HG03457 (cell line): ENCODE data around the gene CRACR2B.

Experiments
- ATAC-seq: cut with Tn5 transposase; IDR thresholded peaks from one replicate; pipeline ENCODE4 v1.9.1; 2021; ENCODE audit warnings: moderate number of reproducible peaks; ENCODE audit not compliant: unreplicated experiment

The CRACR2B gene

DNA sequence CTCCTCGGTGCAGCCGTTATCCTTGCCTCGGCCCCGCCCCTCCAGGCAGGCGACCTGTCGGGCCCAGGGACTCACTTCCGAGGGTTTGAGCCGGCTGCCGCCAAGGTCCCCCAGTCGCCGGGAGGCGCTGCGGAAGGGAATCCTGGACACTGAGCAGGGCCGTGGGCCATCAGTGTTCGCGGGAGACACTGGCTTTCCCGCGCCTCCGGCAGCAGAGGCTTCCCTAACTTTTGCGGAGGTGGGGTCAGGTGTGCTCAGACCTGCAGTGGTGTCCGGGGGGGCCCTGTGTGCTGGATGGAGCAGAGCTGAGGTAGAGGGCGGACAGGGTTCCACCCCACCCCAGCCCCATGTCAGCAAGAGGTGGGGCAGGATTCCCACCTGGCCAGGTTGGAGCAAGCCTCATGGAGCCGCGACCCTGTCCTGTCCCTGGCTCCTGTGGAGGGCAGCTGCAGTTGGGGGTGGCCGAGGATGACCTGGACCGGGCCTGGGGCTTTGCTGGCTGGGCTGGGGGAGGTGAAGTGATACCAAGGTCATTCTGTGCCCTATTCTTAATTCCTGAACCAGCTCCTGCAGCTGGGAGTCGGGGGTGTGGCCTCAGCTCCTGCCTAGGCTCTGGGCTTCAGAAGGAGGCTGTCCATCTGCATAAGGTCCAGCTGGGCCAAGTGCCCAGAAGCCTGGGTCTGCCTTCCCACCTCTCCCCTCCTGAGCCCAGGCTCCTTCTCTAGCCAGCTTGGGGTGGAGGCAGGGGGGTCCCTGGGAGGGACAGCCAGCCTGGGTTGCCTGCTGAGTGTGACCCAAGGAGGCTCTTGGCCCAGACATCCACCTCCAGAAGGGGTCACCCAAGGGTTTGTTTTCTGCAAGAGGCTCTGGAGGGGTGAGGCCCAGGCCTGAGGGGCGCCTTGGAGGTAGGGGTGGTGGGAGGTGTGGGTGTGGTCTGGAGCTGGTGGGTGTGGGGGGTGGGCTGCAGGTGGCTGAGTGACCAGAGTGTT is 23.4 kb downstream of the CRACR2B start:
- no peak for ATAC-seq

DNA sequence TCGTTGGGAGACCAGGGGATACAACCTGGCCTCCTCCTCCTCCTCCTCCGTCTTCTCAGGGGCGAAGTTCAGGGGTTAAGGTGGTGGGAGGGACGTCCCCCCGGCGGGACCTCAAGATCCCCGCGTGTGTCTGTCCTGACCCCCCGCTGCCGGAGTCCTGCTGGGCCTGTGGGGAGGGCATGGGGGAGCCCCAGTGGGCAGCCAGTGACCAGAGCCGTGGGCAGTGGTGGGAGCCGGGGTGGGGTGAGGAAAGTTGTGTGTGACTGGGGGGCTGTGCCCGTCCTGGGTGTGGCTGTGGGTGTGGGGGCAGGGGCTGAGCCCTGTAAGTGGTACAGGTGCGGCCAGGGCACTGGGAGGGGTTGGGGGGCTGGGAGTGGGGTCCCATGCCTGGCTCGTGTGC is 25.0 kb downstream of the CRACR2B start:
- no peak for ATAC-seq

DNA sequence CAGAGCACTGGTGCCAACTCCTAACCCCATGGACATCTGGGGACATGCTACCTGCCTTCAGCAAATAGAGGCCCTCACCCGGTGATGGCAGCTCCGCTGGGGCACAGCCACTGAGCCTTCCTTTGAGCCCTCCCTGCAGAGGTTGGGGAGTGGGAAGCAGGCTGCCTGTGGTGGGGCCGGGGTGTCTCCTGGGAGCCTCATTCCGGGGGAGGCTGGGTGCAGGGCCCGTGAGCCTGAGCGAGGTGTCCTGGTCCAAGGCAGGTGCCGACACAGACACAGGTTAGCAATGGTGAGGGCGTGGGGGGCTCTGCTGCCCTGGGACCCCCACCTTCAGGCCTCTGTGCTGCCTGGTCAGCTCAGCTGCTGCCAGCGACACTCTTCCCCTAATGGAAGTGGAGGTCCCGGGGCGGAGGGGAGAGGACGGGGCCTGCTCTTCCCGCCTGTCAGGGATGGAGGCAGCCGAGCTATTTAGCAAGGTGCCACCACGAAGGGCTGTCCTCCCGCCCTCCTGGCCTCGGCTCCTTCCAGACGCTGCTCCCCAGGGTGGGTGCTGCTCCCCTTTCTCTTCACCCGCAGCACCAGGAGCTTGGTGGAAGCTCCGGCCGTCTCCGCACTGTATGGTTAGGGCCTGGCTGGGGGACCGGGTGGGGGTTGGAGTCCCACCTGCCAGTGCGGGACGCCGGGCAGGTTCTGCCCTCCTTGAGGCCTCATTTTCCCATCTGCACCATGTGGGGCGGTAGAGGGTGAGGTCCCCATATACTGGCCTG is 26.1 kb downstream of the CRACR2B start:
- no peak for ATAC-seq

DNA sequence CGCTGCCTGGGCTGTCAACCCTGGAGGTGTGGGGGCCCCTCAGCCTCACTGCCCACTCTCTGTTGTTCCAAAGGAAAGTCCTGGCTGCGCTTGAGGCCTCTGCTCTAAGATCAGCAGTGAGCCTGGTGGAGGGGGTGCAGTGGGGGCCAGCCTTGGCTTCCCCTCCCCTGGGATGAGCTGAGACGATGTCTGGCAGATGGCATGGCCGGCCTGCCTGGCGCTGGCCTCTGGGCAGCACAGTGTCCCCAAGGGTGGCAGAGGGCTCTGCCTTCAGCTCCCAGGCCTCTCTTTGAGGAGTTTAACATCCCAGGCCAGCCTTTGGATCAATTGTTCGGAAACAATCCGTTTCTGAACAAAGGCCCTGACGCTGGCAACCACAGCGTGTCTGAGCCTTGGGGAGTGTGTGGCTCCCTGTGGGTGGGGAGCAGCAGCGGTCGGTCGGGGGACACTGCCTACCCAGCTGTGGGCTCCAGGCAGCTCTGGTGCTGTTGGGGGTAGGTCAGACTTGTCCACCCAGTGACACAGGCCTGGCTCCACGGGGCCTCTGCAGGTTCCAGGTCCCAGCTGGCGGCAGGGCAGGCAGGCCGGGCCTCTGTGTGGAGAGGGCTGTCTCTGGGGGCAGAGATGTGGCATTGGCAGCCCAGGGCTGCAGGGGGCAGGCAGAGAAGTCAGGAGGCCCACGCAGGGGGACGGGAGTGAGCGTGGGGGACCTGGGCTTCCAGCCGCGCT is 27.0 kb downstream of the CRACR2B start:
- ATAC-seq = no peak

DNA sequence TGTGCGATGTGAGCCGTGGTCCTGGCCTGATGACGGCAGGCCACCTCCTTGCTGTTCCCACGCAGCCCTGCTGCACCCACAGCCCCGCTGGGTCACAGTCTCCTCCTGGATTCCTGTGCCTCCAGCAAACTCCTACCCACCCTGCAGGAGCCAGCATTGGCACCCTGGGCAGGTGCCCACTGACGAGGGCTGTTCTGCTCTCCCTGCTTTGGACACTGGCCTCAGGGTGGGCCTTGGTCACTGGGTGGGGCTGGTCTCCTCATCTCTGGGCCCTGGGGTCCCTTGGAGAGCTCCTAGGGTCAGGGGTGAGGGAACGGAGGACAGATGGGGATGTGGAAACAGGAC is 27.6 kb downstream of the CRACR2B start:
- ATAC-seq = no peak

DNA sequence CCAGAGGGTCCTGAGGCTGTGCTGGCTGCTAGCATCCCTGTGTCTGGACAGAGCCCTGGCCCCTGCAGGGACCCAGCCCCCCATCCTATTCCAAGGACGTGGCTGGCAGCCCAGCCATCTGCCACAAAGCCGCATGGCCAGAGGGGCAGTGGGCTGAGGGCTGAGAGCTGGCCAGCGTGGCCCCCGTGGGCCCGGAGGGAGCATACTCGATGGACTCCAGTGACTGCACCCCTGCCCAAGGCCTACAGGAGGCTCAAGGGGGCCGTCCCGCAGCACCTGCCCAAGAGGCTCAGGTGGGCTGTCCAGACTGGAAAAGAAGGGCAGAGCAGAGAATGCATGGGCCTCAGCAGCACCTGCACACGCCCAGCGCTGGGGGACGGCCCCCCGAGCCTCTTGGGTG is 28.1 kb downstream of the CRACR2B start:
- ATAC-seq = no peak

DNA sequence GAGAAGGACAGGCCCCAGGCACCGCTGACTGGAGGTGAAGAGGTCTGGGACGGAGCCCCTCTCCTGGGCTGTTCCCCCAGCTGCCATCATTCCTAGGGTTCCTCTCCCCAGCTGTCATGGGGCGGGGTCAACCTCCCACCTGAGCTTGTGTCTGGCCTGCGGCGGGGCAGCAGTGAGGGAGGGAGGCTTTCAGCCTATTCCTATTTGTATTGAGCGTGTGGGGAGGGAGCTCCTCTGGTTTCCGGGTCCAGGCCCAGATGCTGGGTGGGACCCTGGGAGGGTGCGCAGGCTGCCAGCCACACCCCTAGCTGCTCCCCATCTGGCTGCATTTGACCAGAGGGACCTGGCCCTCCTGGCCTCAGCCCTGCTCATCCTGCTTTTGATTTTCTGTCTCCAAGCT is 28.7 kb downstream of the CRACR2B start:
- no peak for ATAC-seq

DNA sequence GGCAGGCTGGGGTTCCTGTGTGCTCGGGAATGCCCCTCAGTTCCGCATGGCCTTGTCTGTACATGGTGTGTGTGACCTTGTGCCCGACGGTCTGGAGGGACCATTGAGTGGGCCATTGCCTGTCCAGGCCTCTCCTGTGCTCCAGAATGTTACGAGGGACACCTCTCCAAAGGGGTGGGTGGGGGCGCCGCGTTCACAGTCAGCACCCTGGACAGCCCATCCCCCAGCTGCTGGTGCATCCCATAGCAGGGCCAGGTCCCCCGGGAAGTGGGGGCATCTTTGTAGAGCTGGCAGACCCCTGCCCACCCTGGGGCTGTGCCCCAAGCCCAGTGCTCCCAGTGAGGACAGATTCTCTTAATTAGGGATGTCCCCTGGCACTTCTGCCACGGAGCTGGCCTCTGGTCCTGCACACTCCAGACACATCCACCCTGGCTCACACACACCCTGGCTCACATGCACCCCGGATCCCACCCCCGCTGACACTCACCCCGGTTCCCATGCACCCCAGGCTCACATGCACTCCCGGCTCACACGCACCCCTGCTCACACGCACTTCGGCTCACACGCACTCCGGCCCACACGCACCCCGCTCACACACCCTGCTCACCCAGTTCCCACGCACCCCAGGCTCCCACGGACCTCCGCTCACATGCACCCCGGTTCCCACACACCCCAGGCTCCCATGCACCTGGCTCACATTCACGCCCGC is 30.5 kb downstream of the CRACR2B start:
- no peak for ATAC-seq

DNA sequence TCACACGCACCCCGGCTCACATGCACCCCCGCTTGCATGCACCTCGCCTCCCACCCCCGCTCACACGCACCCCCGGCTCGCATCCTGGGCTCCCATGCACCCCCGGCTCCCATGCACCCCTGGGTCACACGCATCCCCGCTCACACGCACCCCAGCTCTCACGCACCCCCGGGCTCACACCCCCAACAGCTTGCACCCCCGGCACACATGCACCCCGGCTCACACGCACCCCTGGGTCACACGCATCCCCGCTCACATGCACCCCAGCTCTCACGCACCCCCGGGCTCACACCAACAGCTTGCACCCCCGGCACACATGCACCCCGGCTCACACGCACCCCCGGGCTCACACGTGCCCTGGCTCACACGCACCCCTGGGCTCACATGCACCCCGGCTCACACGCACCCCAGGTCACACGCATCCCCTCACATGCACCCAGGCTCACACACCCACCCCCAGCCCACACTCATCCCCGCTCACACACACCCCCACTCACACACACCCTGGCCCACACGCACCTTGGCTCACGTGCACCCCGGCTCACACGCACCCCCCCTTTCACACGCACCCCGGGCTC is 31.1 kb downstream of the CRACR2B start:
- ATAC-seq = no peak

DNA sequence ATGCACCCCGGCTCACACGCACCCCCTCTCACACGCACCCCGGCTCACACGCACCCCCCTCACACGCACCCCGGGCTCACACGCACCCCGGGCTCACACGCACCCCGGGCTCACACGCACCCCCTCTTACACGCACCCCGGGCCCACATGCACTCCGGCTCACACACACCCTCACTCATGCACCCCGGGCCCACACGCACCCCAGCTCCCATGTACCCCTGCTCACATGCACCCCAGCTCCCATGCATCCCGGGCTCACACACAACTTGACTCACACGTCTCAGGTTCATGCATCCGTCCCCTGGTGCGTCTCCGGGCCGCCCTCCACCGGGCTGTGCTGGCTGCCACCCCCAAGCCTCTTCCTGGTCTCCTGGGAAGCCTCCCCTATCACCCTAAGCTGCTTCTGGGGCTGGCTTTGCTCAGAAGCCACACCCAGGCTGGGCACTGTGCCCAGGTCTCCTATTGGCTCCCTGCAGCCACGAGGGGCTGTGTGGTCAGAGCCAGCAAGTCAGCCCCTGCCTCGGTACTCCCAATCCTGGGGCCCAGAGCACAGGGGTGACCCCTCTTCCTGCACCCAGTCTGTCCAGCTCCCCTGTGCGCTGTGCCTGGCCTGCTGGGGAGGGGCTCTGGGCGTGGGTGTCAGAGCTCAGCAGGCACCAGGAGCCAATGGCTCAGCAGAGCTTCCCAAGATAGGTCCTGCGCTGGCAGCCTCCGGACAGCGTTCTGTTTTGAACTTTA is 31.8 kb downstream of the CRACR2B start:
- ATAC-seq = no peak

DNA sequence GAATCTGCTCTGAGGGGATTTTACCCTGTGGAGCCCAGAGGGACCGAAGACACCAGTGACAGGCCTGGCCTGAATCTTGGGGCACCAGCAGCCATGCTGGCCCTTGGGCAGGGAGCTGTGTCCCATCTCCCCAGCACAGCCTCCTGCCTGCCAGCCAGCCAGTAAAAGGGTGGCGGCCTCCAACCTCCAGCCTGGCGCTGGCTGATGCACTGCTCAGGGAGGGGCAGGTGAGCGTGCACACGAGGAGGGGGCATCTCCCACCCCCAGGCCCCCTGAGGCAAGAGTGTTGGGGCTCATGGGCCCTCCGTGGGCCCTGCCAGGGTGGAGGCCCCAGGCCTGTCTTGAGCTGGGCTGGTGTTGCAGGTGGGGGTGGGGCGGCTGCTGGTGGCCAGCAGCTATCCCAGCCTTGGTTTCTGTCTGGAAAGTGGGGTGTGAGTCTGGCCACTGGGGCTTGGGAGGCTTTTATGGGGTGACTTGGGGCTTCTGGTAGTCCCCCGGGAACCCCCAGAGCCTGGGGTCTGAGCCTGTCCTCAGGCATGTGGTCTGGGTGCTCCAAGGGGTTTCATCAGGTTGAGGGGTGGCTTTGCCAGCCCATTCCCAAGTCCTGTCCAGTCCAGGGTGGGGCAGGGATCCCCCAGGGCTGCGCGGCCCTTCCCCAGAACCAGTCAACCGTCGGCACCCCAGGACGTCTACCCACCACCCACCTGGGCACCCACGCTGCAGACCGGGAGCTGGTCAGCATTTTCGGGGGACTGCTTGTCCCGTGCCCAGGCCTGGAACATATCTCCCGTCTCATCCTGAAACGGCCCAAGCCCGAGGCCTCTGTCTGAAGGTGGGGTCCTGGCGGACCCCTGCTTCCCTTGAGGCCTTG is 32.8 kb downstream of the CRACR2B start:
- ATAC-seq = no peak

DNA sequence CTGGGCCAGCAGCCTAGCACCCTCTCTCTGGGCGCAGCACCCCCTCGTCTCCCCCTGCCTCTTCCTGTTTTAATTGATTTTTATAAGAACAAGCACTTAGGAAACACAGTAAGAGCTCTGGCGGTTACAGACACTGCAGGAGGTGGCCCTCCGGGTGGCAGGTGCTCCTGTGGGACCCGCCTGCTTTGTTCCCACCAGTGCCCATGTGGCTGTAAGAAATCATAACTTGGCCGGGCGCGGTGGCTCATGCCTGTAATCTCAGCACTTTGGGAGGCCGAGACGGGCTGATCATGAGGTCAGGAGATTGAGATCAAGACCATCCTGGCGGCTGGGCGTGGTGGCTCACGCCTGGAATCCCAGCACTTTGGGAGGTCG is 33.4 kb downstream of the CRACR2B start:
- no peak for ATAC-seq

DNA sequence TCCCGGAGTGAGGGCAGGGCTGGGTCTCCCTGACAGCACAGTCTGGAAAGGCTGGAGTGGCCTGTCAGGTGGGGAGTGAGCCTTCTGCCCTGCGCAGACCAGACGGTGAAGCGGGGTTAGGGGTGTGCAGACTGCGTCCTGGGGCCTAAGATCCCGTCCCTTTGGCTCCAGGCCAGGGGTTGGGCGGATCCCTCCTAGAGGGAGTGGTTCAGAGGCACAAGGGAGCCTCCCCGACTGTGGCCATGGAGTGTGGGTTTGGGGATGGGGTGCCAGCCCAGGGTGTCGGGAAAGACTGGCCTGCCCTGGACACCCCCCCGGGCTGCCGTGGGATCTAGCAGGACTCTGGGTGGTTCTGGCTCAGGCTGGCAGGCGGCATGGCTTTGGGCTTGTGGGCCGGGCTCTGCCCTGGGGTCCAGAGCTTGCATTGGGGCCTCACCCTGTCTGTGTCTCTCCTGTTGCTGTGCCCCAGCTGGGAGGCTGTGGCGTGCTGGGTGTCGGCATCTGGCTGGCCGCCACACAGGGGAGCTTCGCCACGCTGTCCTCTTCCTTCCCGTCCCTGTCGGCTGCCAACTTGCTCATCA is 34.5 kb downstream of the CRACR2B start:
- no peak for ATAC-seq

DNA sequence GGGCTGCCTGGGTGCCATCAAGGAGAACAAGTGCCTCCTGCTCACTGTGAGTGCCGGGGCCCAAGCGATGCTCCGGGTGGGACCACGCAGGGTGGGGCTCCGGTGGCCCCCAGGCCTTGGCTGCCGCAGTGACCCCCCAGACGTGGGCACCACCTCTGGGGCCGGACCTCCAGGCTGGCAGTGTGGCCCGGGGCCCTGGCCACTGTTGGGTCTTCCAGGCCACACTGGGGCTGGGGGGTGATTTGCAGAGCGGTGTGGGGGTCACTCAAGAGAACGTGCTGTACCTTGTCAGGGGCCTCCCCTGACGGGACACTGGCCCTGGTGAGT is 34.9 kb downstream of the CRACR2B start:
- no peak for ATAC-seq

DNA sequence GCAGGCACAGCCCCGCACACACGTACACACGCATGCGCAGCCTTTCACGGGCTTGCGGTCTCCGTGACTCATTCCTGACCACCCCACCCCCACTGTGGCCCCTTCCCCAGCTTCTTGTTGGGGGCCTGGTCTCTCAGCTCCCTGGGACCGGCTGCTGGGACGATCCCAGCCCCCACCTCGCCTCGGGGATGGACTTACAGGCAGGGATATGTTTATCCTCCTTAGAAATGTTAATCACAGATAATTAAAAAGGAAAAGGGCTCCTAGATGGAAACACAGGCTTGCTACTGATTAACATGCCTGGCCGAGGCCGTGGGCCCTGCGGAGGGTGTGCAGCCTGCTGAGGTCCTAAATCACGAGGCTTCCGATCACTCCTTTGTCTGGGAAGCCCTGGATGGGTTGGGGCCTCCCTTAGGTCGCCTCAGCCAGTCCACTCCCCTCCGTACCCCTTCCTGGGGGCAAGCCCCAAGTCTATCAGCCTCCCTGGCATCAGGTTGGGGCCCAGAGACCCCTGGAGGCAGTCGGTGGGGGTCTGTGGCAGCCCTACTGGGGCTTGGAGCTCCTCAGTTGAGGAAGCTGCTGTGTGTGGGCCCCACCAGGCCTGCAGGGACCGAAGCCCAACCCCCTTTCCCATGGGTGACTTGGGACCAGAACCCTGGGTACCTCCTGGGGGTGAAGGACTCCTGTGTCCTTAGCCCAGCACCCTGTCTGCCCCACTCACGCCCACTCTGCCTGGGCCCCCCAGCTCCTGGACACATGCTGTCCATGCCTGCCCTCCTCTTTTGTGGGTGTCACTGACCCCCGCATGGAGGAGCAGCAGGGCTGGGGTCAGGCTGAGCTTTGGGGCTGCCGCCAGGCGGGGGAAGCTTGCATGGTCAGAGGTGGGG is 35.5 kb downstream of the CRACR2B start:
- no peak for ATAC-seq

DNA sequence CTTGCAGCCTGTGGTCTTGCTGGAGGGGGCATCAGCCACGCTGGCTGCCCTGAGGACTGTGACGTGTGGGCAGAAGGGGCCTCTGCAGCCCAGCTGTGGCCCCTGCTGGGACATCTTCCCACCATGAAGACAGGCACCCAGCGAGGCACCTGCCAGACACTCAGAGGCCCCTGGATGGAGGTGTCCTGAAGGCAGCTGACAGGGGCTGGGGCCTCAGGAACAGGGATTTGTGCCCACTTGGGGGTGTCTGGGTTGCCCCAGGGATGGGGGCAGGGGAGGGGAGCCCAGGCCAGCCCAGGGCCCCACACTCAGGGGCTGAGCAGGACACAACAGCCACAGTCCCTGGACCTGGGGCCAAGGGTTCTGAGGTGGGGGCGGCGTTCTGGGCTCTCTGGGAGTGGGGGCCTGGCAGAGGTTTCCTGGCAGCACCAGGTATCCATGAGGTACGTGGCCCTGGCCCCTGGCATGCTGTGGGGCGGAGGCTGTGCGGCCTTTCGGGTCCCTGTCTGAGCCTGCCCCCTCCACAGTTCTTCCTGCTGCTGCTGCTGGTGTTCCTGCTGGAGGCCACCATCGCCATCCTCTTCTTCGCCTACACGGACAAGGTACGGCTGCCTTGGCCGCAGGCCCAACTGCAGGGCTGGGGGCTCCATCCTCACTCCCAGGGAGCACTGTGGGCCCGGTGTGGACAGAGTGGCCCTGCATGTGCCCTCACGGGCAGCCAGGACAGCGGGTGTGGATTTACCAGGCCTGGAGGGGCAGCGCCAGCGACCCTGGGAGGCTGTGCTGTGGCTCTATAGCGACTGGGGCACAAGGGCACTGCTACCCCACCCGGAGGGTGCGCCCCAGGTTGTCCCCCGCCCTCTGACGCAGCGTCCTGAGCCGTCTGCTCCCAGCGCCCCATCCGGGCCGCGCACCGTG is 36.5 kb downstream of the CRACR2B start:
- no peak for ATAC-seq

DNA sequence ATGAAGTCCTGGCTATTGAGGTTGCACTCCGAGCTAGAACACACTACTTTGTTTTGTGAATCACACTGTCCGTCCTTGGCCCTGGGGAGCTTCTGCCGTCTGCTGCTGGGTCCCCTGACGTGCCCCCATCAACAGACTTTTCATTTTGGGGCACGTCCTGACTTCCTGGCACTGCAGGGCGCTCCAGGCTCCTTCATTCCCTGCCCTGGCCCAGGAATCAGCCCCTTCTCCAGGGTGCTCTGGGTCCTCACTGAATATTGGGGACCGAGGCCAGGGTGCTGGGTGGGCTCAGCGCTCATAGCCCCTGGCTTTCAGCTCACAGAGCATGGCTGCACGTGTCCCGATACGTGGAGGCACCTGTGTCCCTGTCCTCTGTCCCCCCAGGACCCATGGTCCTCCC is 37.2 kb downstream of the CRACR2B start:
- ATAC-seq = no peak
